Breast epithelium (tissue), 3 donors: ENCODE measurements around the gene P2RY2.

ENCODE experiments used
- POLR2A ChIP-seq: fragments of 450-650 bp; IDR thresholded peaks from one replicate; pipeline ENCODE4 v1.6.1; 2016; ENCODE audit warnings: antibody characterized with exemption, mild to moderate bottlenecking, moderate library complexity
- POLR2AphosphoS5 ChIP-seq, 3 donors: sonication (generic); formaldehyde crosslinking; IDR thresholded peaks; one replicate each; pipeline ENCODE4 v1.6.1; 2017; ENCODE audit warnings: antibody characterized with exemption in 3 of 3
- TF ChIP-seq, protein P1 (sequence below), 3 donors: fragments of 450-650 bp; IDR thresholded peaks; one replicate each; pipeline ENCODE4 v1.5.1; 2016 to 2017; ENCODE audit warnings: antibody characterized with exemption in 3 of 3, mild to moderate bottlenecking in 3 of 3, moderate library complexity in 3 of 3

DNA sequence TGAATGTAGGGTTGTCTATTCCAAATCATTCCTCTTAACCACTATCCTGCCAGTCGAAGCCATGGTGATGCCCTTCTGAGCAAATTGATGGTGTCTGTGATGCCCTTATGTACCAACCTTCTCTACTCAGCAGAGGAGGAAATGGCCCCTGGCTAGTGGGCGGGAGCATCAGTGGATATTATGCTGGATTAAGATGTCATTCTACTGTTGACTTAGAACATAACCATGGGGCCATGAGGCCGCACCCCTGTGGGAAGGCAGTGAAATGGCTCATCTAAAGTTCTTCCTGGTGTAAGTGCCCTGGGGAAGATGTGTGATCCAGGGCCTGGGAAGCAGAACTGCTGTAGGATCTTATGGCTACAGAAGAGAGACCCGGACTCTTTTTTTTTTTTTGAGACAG lies 20.7 kb upstream of the P2RY2 start:
- TF ChIP-seq POLR2AphosphoS5 (IDR thresholded peaks at IDR 0.05) (no peak), POLR2A (no peak)
- TF ChIP-seq, protein P1, sequence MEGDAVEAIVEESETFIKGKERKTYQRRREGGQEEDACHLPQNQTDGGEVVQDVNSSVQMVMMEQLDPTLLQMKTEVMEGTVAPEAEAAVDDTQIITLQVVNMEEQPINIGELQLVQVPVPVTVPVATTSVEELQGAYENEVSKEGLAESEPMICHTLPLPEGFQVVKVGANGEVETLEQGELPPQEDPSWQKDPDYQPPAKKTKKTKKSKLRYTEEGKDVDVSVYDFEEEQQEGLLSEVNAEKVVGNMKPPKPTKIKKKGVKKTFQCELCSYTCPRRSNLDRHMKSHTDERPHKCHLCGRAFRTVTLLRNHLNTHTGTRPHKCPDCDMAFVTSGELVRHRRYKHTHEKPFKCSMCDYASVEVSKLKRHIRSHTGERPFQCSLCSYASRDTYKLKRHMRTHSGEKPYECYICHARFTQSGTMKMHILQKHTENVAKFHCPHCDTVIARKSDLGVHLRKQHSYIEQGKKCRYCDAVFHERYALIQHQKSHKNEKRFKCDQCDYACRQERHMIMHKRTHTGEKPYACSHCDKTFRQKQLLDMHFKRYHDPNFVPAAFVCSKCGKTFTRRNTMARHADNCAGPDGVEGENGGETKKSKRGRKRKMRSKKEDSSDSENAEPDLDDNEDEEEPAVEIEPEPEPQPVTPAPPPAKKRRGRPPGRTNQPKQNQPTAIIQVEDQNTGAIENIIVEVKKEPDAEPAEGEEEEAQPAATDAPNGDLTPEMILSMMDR (IDR thresholded peaks at IDR 0.05): no peak
